NCI-H146 treated with DMSO at 0.1 percent for 48 hours (cell line): ENCODE data around the gene EPHA1.

Experiments used
- DNase-seq: peaks from one replicate; lab custom pipeline; 2025; ENCODE audit not compliant: unreplicated experiment; lab: John Stamatoyannopoulos, UW

EPHA1 gene

DNA sequence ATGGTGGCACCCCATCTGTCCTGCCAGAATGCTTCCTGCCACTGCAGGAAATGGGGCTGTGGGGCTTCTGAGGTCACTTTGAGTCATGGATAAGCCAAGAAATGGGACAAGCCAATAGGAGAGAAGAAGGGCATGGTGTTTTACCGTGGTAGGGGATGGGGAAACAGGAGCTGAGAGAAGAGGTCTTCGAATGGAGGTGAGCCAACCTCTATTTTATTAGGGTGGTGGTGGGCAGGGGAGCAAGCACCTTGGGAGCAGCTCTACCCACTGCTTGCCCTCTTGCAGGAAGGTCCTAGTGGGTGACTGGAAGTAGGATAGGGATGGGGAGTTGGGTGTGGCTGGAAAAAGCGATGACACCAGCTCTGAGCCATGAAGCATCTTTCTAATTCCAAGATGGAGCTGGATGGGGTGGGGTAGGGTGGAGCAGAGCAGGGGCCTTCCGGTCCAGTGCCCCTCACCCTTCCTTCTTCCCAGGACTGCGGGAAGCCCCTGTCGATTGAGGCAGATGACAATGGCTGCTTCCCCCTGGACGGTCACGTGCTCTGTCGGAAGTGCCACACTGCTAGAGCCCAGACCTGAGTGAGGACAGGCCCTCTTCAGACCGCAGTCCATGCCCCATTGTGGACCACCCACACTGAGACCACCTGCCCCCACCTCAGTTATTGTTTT is 18.4 kb downstream of the EPHA1 start:
- DNase-seq = no peak

GRCh38 chr7:143389316-143390103 is 19.1 kb downstream of the EPHA1 start:
- no peak for DNase-seq

GRCh38 chr7:143388491-143389101 is 20.1 kb downstream of the EPHA1 start:
- no peak for DNase-seq

GRCh38 chr7:143388051-143388450 is 20.6 kb downstream of the EPHA1 start:
- no peak for DNase-seq

DNA sequence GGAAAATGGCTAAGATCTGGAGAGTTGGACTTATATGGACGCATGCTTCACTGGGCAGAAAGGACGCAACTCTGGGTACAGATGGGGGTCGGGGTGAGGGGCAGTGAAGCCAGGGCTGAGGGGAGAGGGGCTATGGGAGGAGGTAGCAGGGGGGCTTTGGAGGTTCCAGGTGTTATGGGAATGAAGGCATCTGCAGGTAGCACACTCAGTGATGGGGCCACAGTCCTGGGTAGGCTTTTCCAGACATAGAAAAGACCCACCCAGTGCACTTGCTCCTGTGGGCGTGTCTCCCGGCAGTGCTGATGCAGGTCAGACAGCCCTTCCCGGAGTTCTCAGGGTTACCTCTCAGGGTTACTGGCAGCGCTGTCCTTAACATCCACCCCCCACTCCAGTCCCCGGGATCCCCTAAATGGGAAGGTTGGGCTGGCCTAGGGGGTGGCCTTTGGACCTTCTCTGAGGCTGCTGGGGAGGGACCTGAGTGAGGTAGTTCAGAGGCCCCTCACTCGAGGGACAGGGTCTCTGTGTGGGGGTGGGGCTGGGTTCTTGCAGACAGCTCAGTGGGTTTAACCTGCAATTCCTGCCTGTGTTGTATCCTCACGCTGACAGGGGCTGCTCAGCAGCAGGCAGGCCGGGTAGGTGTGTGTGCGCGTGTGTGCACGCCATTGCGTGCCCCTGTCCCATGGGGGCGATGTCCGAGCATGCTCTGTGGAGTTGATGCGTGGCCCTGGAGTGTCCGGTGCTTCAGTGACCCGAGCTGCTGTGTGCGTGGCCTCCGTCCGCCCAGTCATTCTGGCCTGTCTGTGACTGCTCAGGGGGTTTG is 21.3 kb downstream of the EPHA1 start:
- DNase-seq = no peak

GRCh38 chr7:143385891-143386781 is 22.5 kb downstream of the EPHA1 start:
- no peak for DNase-seq

GRCh38 chr7:143384661-143385631 is 23.7 kb downstream of the EPHA1 start:
- DNase-seq = no peak

DNA sequence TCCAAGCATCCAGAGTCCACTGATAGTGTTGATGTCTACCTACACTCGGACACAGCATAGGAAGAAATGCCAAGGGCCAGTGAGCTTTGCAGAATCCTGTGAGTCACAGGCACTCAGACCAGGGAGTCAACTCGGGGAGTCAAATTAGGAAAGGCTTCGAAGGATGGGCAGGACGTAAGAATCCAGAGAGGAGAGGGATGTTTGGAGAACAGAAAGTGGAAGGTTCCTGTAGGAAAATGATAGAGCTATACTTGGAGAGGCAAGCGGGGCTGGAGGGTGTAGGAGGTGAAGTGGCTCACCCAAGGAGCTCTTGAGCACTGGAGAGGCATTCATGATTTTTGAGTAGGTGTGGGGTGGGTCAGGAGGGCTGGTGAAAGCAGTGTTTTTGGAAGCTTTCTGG is 24.5 kb downstream of the EPHA1 start:
- DNase-seq = no peak

- no peak for DNase-seq
Observed at GRCh38 chr7:143383642-143383957, 25.1 kb downstream of the EPHA1 start.

GRCh38 chr7:143382791-143383641 is 25.6 kb downstream of the EPHA1 start:
- DNase-seq = no peak

DNA sequence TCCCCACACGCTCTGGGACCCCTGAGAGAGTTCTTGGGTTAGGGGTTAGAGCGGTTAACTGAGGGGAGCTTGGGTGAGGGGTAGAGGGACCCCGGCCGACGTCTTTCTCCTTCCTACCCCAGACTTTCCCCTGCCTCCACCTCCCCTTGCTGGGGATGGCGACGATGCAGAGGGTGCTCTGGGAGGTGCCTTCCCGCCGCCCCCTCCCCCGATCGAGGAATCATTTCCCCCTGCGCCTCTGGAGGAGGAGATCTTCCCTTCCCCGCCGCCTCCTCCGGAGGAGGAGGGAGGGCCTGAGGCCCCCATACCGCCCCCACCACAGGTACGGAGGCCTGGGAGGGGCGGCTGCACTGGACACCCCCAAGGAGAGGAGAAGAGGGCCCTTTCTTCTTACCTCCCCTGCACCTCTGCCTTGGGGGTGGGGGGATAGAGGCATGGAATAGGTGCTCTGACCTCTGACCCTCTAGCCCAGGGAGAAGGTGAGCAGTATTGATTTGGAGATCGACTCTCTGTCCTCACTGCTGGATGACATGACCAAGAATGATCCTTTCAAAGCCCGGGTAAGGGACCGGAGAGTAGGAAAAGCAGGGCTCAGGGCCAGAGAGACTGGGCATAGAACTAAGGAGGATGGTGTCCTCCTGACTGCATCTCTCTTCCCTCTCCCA is 26.4 kb downstream of the EPHA1 start:
- DNase-seq = no peak

GRCh38 chr7:143381427-143382125 is 27.1 kb downstream of the EPHA1 start:
- DNase-seq = no peak

- peak; percentile 60 for DNase-seq
Observed at GRCh38 chr7:143380646-143381426, 27.8 kb downstream of the EPHA1 start, which contains the start of gene ZYX. Gene ZYX, plus strand, starts transcription at chr7:143381345. Its CDS starts 227 bp downstream, at chr7:143381572.

GRCh38 chr7:143380260-143380645 is 28.4 kb downstream of the EPHA1 start:
- DNase-seq = peak; percentile 18

GRCh38 chr7:143379611-143380259 is 28.9 kb downstream of the EPHA1 start:
- no peak for DNase-seq

GRCh38 chr7:143376396-143376795 is 32.3 kb downstream of the EPHA1 start:
- no peak for DNase-seq
